CD4-positive, CD25-positive, alpha-beta regulatory T cell (primary cell): ENCODE measurements around the gene CAMK2A. TPM values are rescaled to one million over a fixed set of nuclear protein-coding genes. Genes with fewer than 3 reads are reported as not detected.

Source experiments
- ATAC-seq, 2 donors: fragments of 150-1000 bp; cut with Tn5 transposase; one replicate each; pipeline ENCODE4 v1.10.0; 2021; ENCODE audit warnings: low read depth in 2 of 2, moderate number of reproducible peaks in 2 of 2, moderate library complexity in 1 of 2
- DNase-seq, 3 donors: peaks; one replicate each; pipeline versions ENCODE4 v3.0.0 to v3.0.0-alpha.2; 2012 to 2022; ENCODE audit warnings: mixed read lengths in 1 of 3
- H3K27ac ChIP-seq: one replicate; pipeline ENCODE4 v1.7.0; 2013; ENCODE audit warnings: mild to moderate bottlenecking, low read length; ENCODE audit not compliant: insufficient read depth, poor library complexity, severe bottlenecking
- H3K27me3 ChIP-seq: one replicate; pipeline ENCODE4 v1.7.0; 2013; ENCODE audit warnings: low read length; ENCODE audit not compliant: control insufficient read depth, insufficient read depth
- H3K36me3 ChIP-seq: one replicate; pipeline ENCODE4 v1.7.0; 2013; ENCODE audit warnings: mild to moderate bottlenecking, low read length, moderate library complexity; ENCODE audit not compliant: control insufficient read depth, insufficient read depth
- H3K4me1 ChIP-seq: 2 replicates; pipeline ENCODE4 v1.7.0; 2013; ENCODE audit warnings: mild to moderate bottlenecking, low read length; ENCODE audit not compliant: insufficient read depth, control insufficient read depth, poor library complexity, severe bottlenecking
- H3K4me3 ChIP-seq: one replicate; pipeline ENCODE4 v1.7.0; 2013; ENCODE audit warnings: low read depth, mild to moderate bottlenecking, low read length, moderate library complexity
- H3K9me3 ChIP-seq, 2 experiments: 1 replicate in 1 of 2; 2 replicates in 1 of 2; pipeline ENCODE4 v1.7.0; 2013; ENCODE audit warnings: low read length in 2 of 2, mild to moderate bottlenecking in 1 of 2, moderate library complexity in 1 of 2; ENCODE audit not compliant: control insufficient read depth in 2 of 2
- H3K27ac Mint-ChIP-seq, 3 donors: one replicate each; pipeline ENCODE4 v1.8.0; 2020 to 2022; ENCODE audit warnings: mild to moderate bottlenecking in 3 of 3, mixed read lengths in 3 of 3, moderate library complexity in 2 of 3
- H3K27me3 Mint-ChIP-seq: one replicate; pipeline ENCODE4 v1.8.0; 2022; ENCODE audit warnings: mild to moderate bottlenecking, mixed read lengths
- H3K36me3 Mint-ChIP-seq: one replicate; pipeline ENCODE4 v1.8.0; 2020; ENCODE audit warnings: mixed read lengths
- H3K4me1 Mint-ChIP-seq, 4 donors: one replicate each; pipeline ENCODE4 v1.8.0; 2020 to 2022; ENCODE audit warnings: mixed read lengths in 4 of 4, mild to moderate bottlenecking in 1 of 4
- H3K4me3 Mint-ChIP-seq, 4 donors: one replicate each; pipeline ENCODE4 v1.8.0; 2020 to 2022; ENCODE audit warnings: mild to moderate bottlenecking in 4 of 4, mixed read lengths in 4 of 4, moderate library complexity in 3 of 4
- H3K9me3 Mint-ChIP-seq, 7 donors: one replicate each; pipeline ENCODE4 v1.8.0; 2020 to 2022; ENCODE audit warnings: mixed read lengths in 7 of 7, mild to moderate bottlenecking in 3 of 7, moderate library complexity in 2 of 7
- polyA plus RNA-seq, 4 donors: library from polyadenylated mRNA; unstranded; fragments of 300-500 nt; fragmentation: Illumina TruSeq; gene quantifications; one replicate each; pipeline ENCODE4 v1.2.3, GENCODE V29; 2021
- total RNA-seq: library from RNA; stranded (reverse); gene quantifications from one replicate; pipeline ENCODE4 v1.2.3, GENCODE V29; 2022

CAMK2A gene
- total and polyA plus RNA-seq, 5 donors from 2014 or later, result not detected

- H3K27me3 ChIP-seq, result peaks cover 9% of the 10 kb centered on the region
- no peaks in the 10 kb centered on the region for H3K9me3 Mint-ChIP-seq
- peaks cover 0 to 3% (median 1%) of the 10 kb centered on the region in 4 donors for H3K4me1 Mint-ChIP-seq
- no peaks in the 10 kb centered on the region for H3K36me3 ChIP-seq
- H3K27me3 Mint-ChIP-seq, result peaks cover 16% of the 10 kb centered on the region
- no peaks in the 10 kb centered on the region for H3K9me3 ChIP-seq
- no peaks in the 10 kb centered on the region for H3K36me3 Mint-ChIP-seq
- DNase-seq, result no peak
- no peak overlapping the region for H3K27ac Mint-ChIP-seq
- no peak overlapping the region for H3K4me3 ChIP-seq
- H3K27ac ChIP-seq, result no peak overlapping the region
- no peak for ATAC-seq
- H3K4me3 Mint-ChIP-seq, result no peak overlapping the region
- H3K4me1 ChIP-seq, result no peaks in the 10 kb centered on the region
Measured at GRCh38 chr5:150297236-150297890, 7.8 kb upstream of the CAMK2A start.

GRCh38 chr5:150296496-150296895, 6.9 kb upstream of the CAMK2A start:
- Histone ChIP-seq H3K9me3 (no peaks in the 10 kb centered on the region), H3K4me3 (no peak overlapping the region), H3K36me3 (no peaks in the 10 kb centered on the region), H3K27ac (no peak overlapping the region), H3K4me1 (no peaks in the 10 kb centered on the region), H3K27me3 (peaks cover 5% of the 10 kb centered on the region)
- H3K9me3 Mint-ChIP-seq, result no peaks in the 10 kb centered on the region
- no peak overlapping the region for H3K4me3 Mint-ChIP-seq
- no peaks in the 10 kb centered on the region for H3K36me3 Mint-ChIP-seq
- no peak for ATAC-seq
- peaks cover 11% of the 10 kb centered on the region for H3K27me3 Mint-ChIP-seq
- no peak overlapping the region for H3K27ac Mint-ChIP-seq
- DNase-seq, result no peak
- no peaks in the 10 kb centered on the region for H3K4me1 Mint-ChIP-seq

GRCh38 chr5:150295741-150296486, 6.3 kb upstream of the CAMK2A start:
- Mint-ChIP-seq H3K4me1 (no peaks in the 10 kb centered on the region), H3K4me3 (no peak overlapping the region), H3K27me3 (peaks cover 7% of the 10 kb centered on the region), H3K36me3 (no peaks in the 10 kb centered on the region), H3K9me3 (no peaks in the 10 kb centered on the region), H3K27ac (no peak overlapping the region)
- H3K27ac ChIP-seq, result no peak overlapping the region
- no peaks in the 10 kb centered on the region for H3K36me3 ChIP-seq
- H3K9me3 ChIP-seq, result no peaks in the 10 kb centered on the region
- ATAC-seq (no peak), DNase-seq (no peak)
- H3K4me1 ChIP-seq, result no peaks in the 10 kb centered on the region
- H3K4me3 ChIP-seq, result no peak overlapping the region
- peaks cover under 1% of the 10 kb centered on the region for H3K27me3 ChIP-seq

- Histone ChIP-seq H3K27ac (no peak overlapping the region), H3K27me3 (no peaks in the 10 kb centered on the region), H3K4me3 (no peak overlapping the region), H3K4me1 (no peaks in the 10 kb centered on the region), H3K9me3 (no peaks in the 10 kb centered on the region), H3K36me3 (no peaks in the 10 kb centered on the region)
- no peak overlapping the region for H3K27ac Mint-ChIP-seq
- no peaks in the 10 kb centered on the region for H3K36me3 Mint-ChIP-seq
- peaks cover 4% of the 10 kb centered on the region for H3K27me3 Mint-ChIP-seq
- no peak overlapping the region for H3K4me3 Mint-ChIP-seq
- no peaks in the 10 kb centered on the region for H3K9me3 Mint-ChIP-seq
- H3K4me1 Mint-ChIP-seq, result no peaks in the 10 kb centered on the region
- ATAC-seq, result no peak
- DNase-seq, result no peak
Measured at GRCh38 chr5:150295172-150295634, 5.6 kb upstream of the CAMK2A start.

GRCh38 chr5:150294551-150295071, 5.0 kb upstream of the CAMK2A start:
- no peak overlapping the region for H3K4me3 ChIP-seq
- Mint-ChIP-seq H3K36me3 (no peaks in the 10 kb centered on the region), H3K4me3 (no peak overlapping the region), H3K27me3 (peaks cover 4% of the 10 kb centered on the region), H3K27ac (no peak overlapping the region), H3K4me1 (no peaks in the 10 kb centered on the region), H3K9me3 (no peaks in the 10 kb centered on the region)
- no peak for DNase-seq
- H3K27ac ChIP-seq, result no peak overlapping the region
- no peak for ATAC-seq
- no peaks in the 10 kb centered on the region for H3K36me3 ChIP-seq
- H3K4me1 ChIP-seq, result no peaks in the 10 kb centered on the region
- no peaks in the 10 kb centered on the region for H3K27me3 ChIP-seq
- no peaks in the 10 kb centered on the region for H3K9me3 ChIP-seq

- no peaks in the 10 kb centered on the region for H3K9me3 ChIP-seq
- peaks cover 4% of the 10 kb centered on the region for H3K27me3 Mint-ChIP-seq
- no peak overlapping the region for H3K4me3 ChIP-seq
- no peaks in the 10 kb centered on the region for H3K4me1 ChIP-seq
- no peaks in the 10 kb centered on the region for H3K36me3 Mint-ChIP-seq
- no peak overlapping the region for H3K27ac ChIP-seq
- no peak for DNase-seq
- H3K27ac Mint-ChIP-seq, result peak overlapping the region in 1 of 3 donors; percentile 16
- no peaks in the 10 kb centered on the region for H3K4me1 Mint-ChIP-seq
- no peaks in the 10 kb centered on the region for H3K27me3 ChIP-seq
- no peaks in the 10 kb centered on the region for H3K9me3 Mint-ChIP-seq
- H3K4me3 Mint-ChIP-seq, result no peak overlapping the region
- no peaks in the 10 kb centered on the region for H3K36me3 ChIP-seq
- ATAC-seq, result no peak
Measured at GRCh38 chr5:150293091-150293941, 3.7 kb upstream of the CAMK2A start.

- DNase-seq, result no peak
- H3K27ac Mint-ChIP-seq, result no peak overlapping the region
- H3K36me3 Mint-ChIP-seq, result no peaks in the 10 kb centered on the region
- no peaks in the 10 kb centered on the region for H3K4me1 Mint-ChIP-seq
- Histone ChIP-seq H3K36me3 (no peaks in the 10 kb centered on the region), H3K4me3 (no peak overlapping the region), H3K27me3 (no peaks in the 10 kb centered on the region), H3K9me3 (no peaks in the 10 kb centered on the region), H3K27ac (no peak overlapping the region), H3K4me1 (no peaks in the 10 kb centered on the region)
- H3K27me3 Mint-ChIP-seq, result peaks cover 4% of the 10 kb centered on the region
- no peak for ATAC-seq
- H3K9me3 Mint-ChIP-seq, result no peaks in the 10 kb centered on the region
- H3K4me3 Mint-ChIP-seq, result no peak overlapping the region
Measured at GRCh38 chr5:150291388-150292385, 2.1 kb upstream of the CAMK2A start.
